GM12891 (cell line): ENCODE results near the gene ENTPD1.
"Not testable (repeated sequence)": the region's sequence is repeated elsewhere in the genome, so short reads cannot be mapped to it uniquely, and the experiment has no call there.

ENCODE experiments used
- DNase-seq: peaks from one replicate; pipeline ENCODE4 v3.0.0; 2011; ENCODE audit warnings: low spot score; ENCODE audit not compliant: insufficient read length
- FAIRE-seq: peaks from 2 replicates; lab custom pipeline; 2011; peaks lifted over from hg19 to GRCh38; lab: Jason Lieb, UNC
- PAX5 ChIP-seq: IDR thresholded peaks from 2 replicates; pipeline ENCODE4 v1.6.1; 2011; ENCODE audit warnings: low read length, moderate library complexity, mild to moderate bottlenecking; ENCODE audit not compliant: insufficient read depth, severe bottlenecking
- POLR2A ChIP-seq: IDR thresholded peaks from 2 replicates; pipeline ENCODE4 v1.6.1; 2011; ENCODE audit warnings: low read depth, low read length, control low read depth
- POLR2AphosphoS5 ChIP-seq: IDR thresholded peaks from 2 replicates; pipeline ENCODE4 v1.6.1; 2011; ENCODE audit warnings: low read depth, low read length, control low read depth
- POU2F2 ChIP-seq: IDR thresholded peaks from 2 replicates; pipeline ENCODE4 v1.6.1; 2011; ENCODE audit warnings: low read depth, mild to moderate bottlenecking, control low read depth, low read length, moderate library complexity
- SPI1 ChIP-seq: IDR thresholded peaks from 2 replicates; pipeline ENCODE4 v1.6.1; 2011; ENCODE audit warnings: low read depth, low read length, control low read depth
- TAF1 ChIP-seq: IDR thresholded peaks from 2 replicates; pipeline ENCODE4 v1.6.1; 2011; ENCODE audit warnings: low read depth, low read length, control low read depth

Gene ENTPD1

GRCh38 chr10:95758351-95759025 lies 2.5 kb downstream of the ENTPD1 start:
- peak; percentile 98 for FAIRE-seq
- DNase-seq: no peak
- TF ChIP-seq SPI1 (peak; percentile 54), PAX5 (no peak), POLR2AphosphoS5 (peak; percentile 86), TAF1 (peak; percentile 65; the same call in 1 of the 2 replicates), POLR2A (peak; percentile 90), POU2F2 (peak; percentile 78)

GRCh38 chr10:95759233-95759826 lies 3.4 kb downstream of the ENTPD1 start:
- FAIRE-seq (no peak), DNase-seq (no peak)
- TF ChIP-seq POLR2AphosphoS5 (0 out of 2 replicates have a peak, but pooled peaks have one; percentile 4), POLR2A (no peak)

GRCh38 chr10:95761939-95762492 lies 6.1 kb downstream of the ENTPD1 start:
- no peak for DNase-seq
- TF ChIP-seq POU2F2 (no peak), POLR2AphosphoS5 (no peak), SPI1 (no peak), TAF1 (no peak), PAX5 (no peak), POLR2A (no peak)
- FAIRE-seq: no peak

GRCh38 chr10:95767884-95768556 lies 12.1 kb downstream of the ENTPD1 start:
- no peak for DNase-seq
- FAIRE-seq: peak; percentile 81
- TF ChIP-seq TAF1 (no peak), SPI1 (peak; percentile 40; the same call in 1 of the 2 replicates), POU2F2 (peak; percentile 43; the same call in 1 of the 2 replicates), POLR2AphosphoS5 (0 out of 2 replicates have a peak, but pooled peaks have one; percentile 60)

GRCh38 chr10:95770084-95770720 lies 14.2 kb downstream of the ENTPD1 start:
- TF ChIP-seq TAF1: no peak
- 0 out of 2 replicates have a peak, but pooled peaks have one; percentile 42 for TF ChIP-seq POLR2A
- peak; percentile 56; the same call in 1 of the 2 replicates for TF ChIP-seq POLR2AphosphoS5
- DNase-seq: no peak
- FAIRE-seq: no peak

GRCh38 chr10:95773454-95773853 lies 17.5 kb downstream of the ENTPD1 start:
- not testable (repeated sequence) for DNase-seq, FAIRE-seq

- not testable (repeated sequence) for FAIRE-seq, DNase-seq
Observed at GRCh38 chr10:95777638-95778037, 21.7 kb downstream of the ENTPD1 start.

- DNase-seq: no peak
- TF ChIP-seq SPI1: peak; percentile 65
- no peak for TF ChIP-seq POLR2A
- FAIRE-seq: peak; percentile 91
Observed at GRCh38 chr10:95782318-95782717, 26.4 kb downstream of the ENTPD1 start.

- DNase-seq: no peak
- FAIRE-seq: peak; percentile 69
- peak; percentile 93 for TF ChIP-seq POU2F2
- TF ChIP-seq SPI1: no peak; the same call in 1 of the 2 replicates
Observed at GRCh38 chr10:95783741-95784140, 27.8 kb downstream of the ENTPD1 start.

GRCh38 chr10:95784279-95784913 lies 28.4 kb downstream of the ENTPD1 start:
- DNase-seq (no peak), FAIRE-seq (no peak)
- TF ChIP-seq SPI1 (no peak), POLR2A (no peak), PAX5 (no peak)

- FAIRE-seq (peak; percentile 95), DNase-seq (no peak)
- TF ChIP-seq PAX5 (no peak), POLR2AphosphoS5 (no peak), POLR2A (no peak), POU2F2 (0 out of 2 replicates have a peak, but pooled peaks have one; percentile 50), SPI1 (no peak)
Observed at GRCh38 chr10:95785317-95785716, 29.4 kb downstream of the ENTPD1 start.
